ENCODE data around the gene SH2D2A.

SH2D2A gene

GRCh38 chr1:156848461-156849150 lies 32.0 kb upstream of the SH2D2A start:
- Histone ChIP-seq H3K79me2 (ENCODE audit: insufficient read depth, low read length) (no peaks in the 10 kb centered on the region), H2AFZ (ENCODE audit: low read depth, low read length, severe bottlenecking) (no peak overlapping the region), H3K9me3 (ENCODE audit: insufficient read depth, low read length) (no peaks in the 10 kb centered on the region), H3K36me3 (ENCODE audit: low read length) (no peaks in the 10 kb centered on the region), H3F3A (ENCODE audit: insufficient read depth) (no peaks in the 10 kb centered on the region), H3K27me3 (ENCODE audit: low read length) (no peaks in the 10 kb centered on the region), H4K20me1 (ENCODE audit: low read depth, low read length) (no peaks in the 10 kb centered on the region), H3K9me2 (replicated peaks; ENCODE audit: insufficient read depth, low read length) (no peaks in the 10 kb centered on the region), H3K4me3 (ENCODE audit: insufficient read depth, low read length, poor library complexity, severe bottlenecking) (no peak overlapping the region), H3K9ac (ENCODE audit: low read length) (no peak overlapping the region), H3K4me2 (ENCODE audit: low read depth, low read length, poor library complexity, severe bottlenecking) (no peak overlapping the region), H3K27ac (ENCODE audit: low read depth, low read length) (no peak overlapping the region)
- TF ChIP-seq EZH2phosphoT487 (conservative IDR thresholded peaks at IDR 0.05; ENCODE audit: low read length) (no peak), CTCF (IDR thresholded peaks at IDR 0.05; ENCODE audit: insufficient read depth, low read length, poor library complexity, severe bottlenecking) (no peak)

- H3K27ac ChIP-seq (ENCODE audit: low read depth, low read length), result no peak overlapping the region
- H3K4me2 ChIP-seq (ENCODE audit: low read depth, low read length, poor library complexity, severe bottlenecking), result no peak overlapping the region
- H3K9ac ChIP-seq (ENCODE audit: low read length), result no peak overlapping the region
- TF ChIP-seq CTCF (IDR thresholded peaks at IDR 0.05; ENCODE audit: insufficient read depth, low read length, poor library complexity, severe bottlenecking) (no peak), EZH2phosphoT487 (conservative IDR thresholded peaks at IDR 0.05; ENCODE audit: low read length) (no peak)
- no peaks in the 10 kb centered on the region for H3F3A ChIP-seq (ENCODE audit: insufficient read depth)
- no peaks in the 10 kb centered on the region for H4K20me1 ChIP-seq (ENCODE audit: low read depth, low read length)
- H3K9me3 ChIP-seq (ENCODE audit: insufficient read depth, low read length), result no peaks in the 10 kb centered on the region
- H3K27me3 ChIP-seq (ENCODE audit: low read length), result no peaks in the 10 kb centered on the region
- no peak overlapping the region for H3K4me3 ChIP-seq (ENCODE audit: insufficient read depth, low read length, poor library complexity, severe bottlenecking)
- H3K36me3 ChIP-seq (ENCODE audit: low read length), result no peaks in the 10 kb centered on the region
- no peaks in the 10 kb centered on the region for H3K79me2 ChIP-seq (ENCODE audit: insufficient read depth, low read length)
- H2AFZ ChIP-seq (ENCODE audit: low read depth, low read length, severe bottlenecking), result no peak overlapping the region
- H3K9me2 ChIP-seq (replicated peaks; ENCODE audit: insufficient read depth, low read length), result no peaks in the 10 kb centered on the region
Observed at GRCh38 chr1:156847591-156848460, 31.2 kb upstream of the SH2D2A start.

- no peaks in the 10 kb centered on the region for H4K20me1 ChIP-seq (ENCODE audit: low read depth, low read length)
- no peaks in the 10 kb centered on the region for H3K27me3 ChIP-seq (ENCODE audit: low read length)
- H3K36me3 ChIP-seq (ENCODE audit: low read length), result no peaks in the 10 kb centered on the region
- H3K79me2 ChIP-seq (ENCODE audit: insufficient read depth, low read length), result no peaks in the 10 kb centered on the region
- H3F3A ChIP-seq (ENCODE audit: insufficient read depth), result no peaks in the 10 kb centered on the region
- H3K9me2 ChIP-seq (replicated peaks; ENCODE audit: insufficient read depth, low read length), result no peaks in the 10 kb centered on the region
- no peak for TF ChIP-seq EZH2phosphoT487 (conservative IDR thresholded peaks at IDR 0.05; ENCODE audit: low read length)
- no peak for TF ChIP-seq CTCF (IDR thresholded peaks at IDR 0.05; ENCODE audit: insufficient read depth, low read length, poor library complexity, severe bottlenecking)
- H3K4me3 ChIP-seq (ENCODE audit: insufficient read depth, low read length, poor library complexity, severe bottlenecking), result no peak overlapping the region
- H3K27ac ChIP-seq (ENCODE audit: low read depth, low read length), result no peak overlapping the region
- H3K9ac ChIP-seq (ENCODE audit: low read length), result no peak overlapping the region
- H2AFZ ChIP-seq (ENCODE audit: low read depth, low read length, severe bottlenecking), result no peak overlapping the region
- H3K4me2 ChIP-seq (ENCODE audit: low read depth, low read length, poor library complexity, severe bottlenecking), result no peak overlapping the region
- H3K9me3 ChIP-seq (ENCODE audit: insufficient read depth, low read length), result no peaks in the 10 kb centered on the region
Observed at GRCh38 chr1:156846643-156847042, 30.0 kb upstream of the SH2D2A start.

All from SU-DHL-6 (cell line).